CD8-positive, alpha-beta memory T cell (primary cell): Measurements from ENCODE around the gene SUV39H2. TPM values are rescaled to one million over a fixed set of nuclear protein-coding genes. Genes with fewer than 3 reads are reported as not detected.
"Not testable (repeated sequence)": the region's sequence is repeated elsewhere in the genome, so short reads cannot be mapped to it uniquely, and the experiment has no call there.

Source experiments
- CTCF ChIA-PET: fragments of 350-600 bp; sonication (Branson Sonifier 250); formaldehyde crosslinking; loops from one replicate; lab custom pipeline; 2021; ENCODE audit warnings: antibody characterized with exemption; lab: Charles Lee
- POLR2A ChIA-PET: fragments of 350-600 bp; sonication (Branson Sonifier 250); formaldehyde crosslinking; loops from one replicate; lab custom pipeline; 2021; ENCODE audit warnings: antibody characterized with exemption; lab: Charles Lee
- DNase-seq, 5 donors: peaks; one replicate each; pipeline versions ENCODE4 v3.0.0 to v3.0.0-alpha.2; 2020 to 2022; ENCODE audit warnings: mixed read lengths in 1 of 5
- H3K27ac ChIP-seq: one replicate; pipeline ENCODE4 v1.7.0; 2013; ENCODE audit warnings: low read depth, mild to moderate bottlenecking, low read length, moderate library complexity
- H3K27me3 ChIP-seq: 2 replicates; pipeline ENCODE4 v1.7.0; 2013; ENCODE audit warnings: low read length, mild to moderate bottlenecking; ENCODE audit not compliant: insufficient read depth, poor library complexity, severe bottlenecking
- H3K36me3 ChIP-seq: 2 replicates; pipeline ENCODE4 v1.7.0; 2013; ENCODE audit warnings: mild to moderate bottlenecking, low read length, moderate library complexity; ENCODE audit not compliant: insufficient read depth
- H3K4me1 ChIP-seq: 2 replicates; pipeline ENCODE4 v1.7.0; 2013; ENCODE audit warnings: mild to moderate bottlenecking, low read length, moderate library complexity; ENCODE audit not compliant: insufficient read depth
- H3K4me3 ChIP-seq: 2 replicates; pipeline ENCODE4 v1.7.0; 2013; ENCODE audit warnings: mild to moderate bottlenecking, low read length
- H3K9me3 ChIP-seq: 2 replicates; pipeline ENCODE4 v1.7.0; 2013; ENCODE audit warnings: mild to moderate bottlenecking, low read length
- H3K27ac Mint-ChIP-seq, 8 donors: one replicate each; pipeline ENCODE4 v1.8.0; 2020 to 2021; ENCODE audit warnings: mixed read lengths in 8 of 8, mild to moderate bottlenecking in 6 of 8, inconsistent platforms in 3 of 8, moderate library complexity in 3 of 8
- H3K27me3 Mint-ChIP-seq, 2 donors: one replicate each; pipeline ENCODE4 v1.8.0; 2020 to 2021; ENCODE audit warnings: mixed read lengths in 2 of 2, mild to moderate bottlenecking in 1 of 2, moderate library complexity in 1 of 2
- H3K36me3 Mint-ChIP-seq, 3 donors: one replicate each; pipeline ENCODE4 v1.8.0; 2020 to 2021; ENCODE audit warnings: mixed read lengths in 3 of 3, inconsistent platforms in 1 of 3, mild to moderate bottlenecking in 1 of 3
- H3K4me1 Mint-ChIP-seq, 3 donors: one replicate each; pipeline ENCODE4 v1.8.0; 2020 to 2021; ENCODE audit warnings: mixed read lengths in 3 of 3, inconsistent platforms in 1 of 3, mild to moderate bottlenecking in 1 of 3
- H3K4me3 Mint-ChIP-seq, 7 donors: one replicate each; pipeline ENCODE4 v1.8.0; 2020 to 2021; ENCODE audit warnings: mixed read lengths in 7 of 7, mild to moderate bottlenecking in 6 of 7, moderate library complexity in 4 of 7, inconsistent platforms in 2 of 7
- H3K9me3 Mint-ChIP-seq, 5 donors: one replicate each; pipeline ENCODE4 v1.8.0; 2020 to 2022; ENCODE audit warnings: mixed read lengths in 5 of 5, mild to moderate bottlenecking in 3 of 5, moderate library complexity in 2 of 5, inconsistent platforms in 1 of 5
- polyA plus RNA-seq: library from polyadenylated mRNA; unstranded; fragments of 300-500 nt; fragmentation: Illumina TruSeq; gene quantifications from one replicate; pipeline ENCODE4 v1.2.3, GENCODE V29; 2021
- total RNA-seq, 2 experiments: library from RNA; stranded (reverse); gene quantifications; one replicate each; pipeline ENCODE4 v1.2.3, GENCODE V29; 2021

The SUV39H2 gene
- total and polyA plus RNA-seq, 3 experiments from 2014 or later = 3.4 to 35.8 (median 30.8) TPM

- POLR2A ChIA-PET = no interaction called here
- Mint-ChIP-seq H3K4me1 (peaks cover 2 to 3% (median 3%) of the 10 kb centered on the region in 3 donors), H3K9me3 (no peaks in the 10 kb centered on the region), H3K4me3 (no peak overlapping the region), H3K27ac (peak overlapping the region in 1 of 8 donors; percentile 66), H3K36me3 (peaks cover 8 to 72% (median 24%) of the 10 kb centered on the region in 3 donors), H3K27me3 (no peaks in the 10 kb centered on the region)
- Histone ChIP-seq H3K36me3 (peaks cover 9% of the 10 kb centered on the region), H3K4me1 (no peaks in the 10 kb centered on the region), H3K27me3 (no peaks in the 10 kb centered on the region), H3K4me3 (no peak overlapping the region), H3K9me3 (no peaks in the 10 kb centered on the region), H3K27ac (no peak overlapping the region)
- CTCF ChIA-PET = no interaction called here
- no peak for DNase-seq
Measured at GRCh38 chr10:14858338-14858960, 20.2 kb upstream of the SUV39H2 start.

DNA sequence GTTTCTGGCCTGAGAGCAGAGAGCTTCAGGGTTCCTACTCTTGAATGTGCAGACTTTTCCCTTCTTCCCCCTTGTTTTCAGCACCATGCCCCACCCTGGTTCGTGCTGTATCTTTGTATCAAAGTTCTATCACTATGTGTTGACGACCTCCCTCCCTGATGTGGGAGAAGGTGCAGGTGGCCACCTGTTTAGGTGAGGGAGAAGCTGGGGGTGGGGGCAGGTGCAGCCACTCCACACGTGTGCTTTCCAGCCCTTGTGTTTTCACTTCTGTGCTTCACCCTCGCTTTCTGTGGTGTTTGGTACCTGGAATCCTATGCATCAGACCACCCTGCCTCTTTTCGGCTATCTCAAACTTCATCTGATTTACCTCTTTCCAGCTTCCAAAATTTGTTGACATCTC is 19.6 kb upstream of the SUV39H2 start:
- ChIA-PET POLR2A (no interaction called here), CTCF (interaction anchor here (1.1 kb wide), 1 partner anchor 21 kb away, joined by 3 read pairs; the partner anchor contains the start of genes HSPA14 and MSANTD7)
- no peaks in the 10 kb centered on the region for H3K4me1 ChIP-seq
- no peak for DNase-seq
- no peak overlapping the region for H3K4me3 ChIP-seq
- H3K27me3 ChIP-seq = no peaks in the 10 kb centered on the region
- Mint-ChIP-seq H3K9me3 (no peaks in the 10 kb centered on the region), H3K4me1 (peaks cover 2 to 3% (median 3%) of the 10 kb centered on the region in 3 donors), H3K36me3 (peaks cover 8 to 74% (median 23%) of the 10 kb centered on the region in 3 donors), H3K27ac (peak overlapping the region in 2 of 8 donors; percentile 17 to 44), H3K27me3 (no peaks in the 10 kb centered on the region), H3K4me3 (no peak overlapping the region)
- no peak overlapping the region for H3K27ac ChIP-seq
- H3K36me3 ChIP-seq = peaks cover 9% of the 10 kb centered on the region
- H3K9me3 ChIP-seq = no peaks in the 10 kb centered on the region

DNA sequence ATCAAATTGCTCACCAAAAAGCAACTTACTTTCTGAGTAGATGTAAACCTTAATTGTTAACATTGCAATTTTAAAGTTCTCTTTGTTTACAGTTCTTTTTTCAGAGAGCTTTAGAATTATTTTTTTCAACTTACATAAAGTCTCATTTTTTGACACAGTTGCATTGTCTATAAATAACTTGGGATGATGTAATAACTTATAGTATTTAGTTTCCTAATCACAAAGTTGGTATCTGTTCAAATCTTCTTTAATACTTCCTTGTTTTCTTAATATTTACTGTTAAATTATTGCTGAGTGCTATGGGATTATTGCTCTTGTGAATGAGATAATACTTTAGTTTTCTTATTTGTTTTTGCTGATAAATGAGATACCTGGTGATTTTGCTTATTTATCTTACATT is 18.9 kb upstream of the SUV39H2 start:
- no peaks in the 10 kb centered on the region for H3K27me3 Mint-ChIP-seq
- H3K27ac Mint-ChIP-seq = peak overlapping the region in 1 of 8 donors; percentile 22
- Histone ChIP-seq H3K36me3 (peaks cover 9% of the 10 kb centered on the region), H3K4me1 (no peaks in the 10 kb centered on the region), H3K4me3 (no peak overlapping the region), H3K27ac (no peak overlapping the region), H3K9me3 (no peaks in the 10 kb centered on the region), H3K27me3 (no peaks in the 10 kb centered on the region)
- no peak for DNase-seq
- POLR2A ChIA-PET = no interaction called here
- peaks cover 8 to 72% (median 23%) of the 10 kb centered on the region in 3 donors for H3K36me3 Mint-ChIP-seq
- no peaks in the 10 kb centered on the region for H3K9me3 Mint-ChIP-seq
- CTCF ChIA-PET = interaction anchor here (1.1 kb wide), 1 partner anchor 21 kb away, joined by 3 read pairs; the partner anchor contains the start of genes HSPA14 and MSANTD7
- H3K4me3 Mint-ChIP-seq = no peak overlapping the region
- H3K4me1 Mint-ChIP-seq = peaks cover 2 to 3% (median 3%) of the 10 kb centered on the region in 3 donors

GRCh38 chr10:14860791-14861190 is 17.9 kb upstream of the SUV39H2 start:
- no peaks in the 10 kb centered on the region for H3K9me3 ChIP-seq
- no peak overlapping the region for H3K27ac ChIP-seq
- CTCF ChIA-PET = no interaction called here
- no peak overlapping the region for H3K4me3 Mint-ChIP-seq
- peak overlapping the region in 3 of 8 donors; percentile 15 to 46 (median 35) for H3K27ac Mint-ChIP-seq
- H3K36me3 Mint-ChIP-seq = peaks cover 8 to 69% (median 21%) of the 10 kb centered on the region in 3 donors
- no peaks in the 10 kb centered on the region for H3K27me3 Mint-ChIP-seq
- H3K4me3 ChIP-seq = no peak overlapping the region
- H3K27me3 ChIP-seq = no peaks in the 10 kb centered on the region
- H3K36me3 ChIP-seq = peaks cover 5% of the 10 kb centered on the region
- no peak for DNase-seq
- peaks cover 2 to 3% (median 3%) of the 10 kb centered on the region in 3 donors for H3K4me1 Mint-ChIP-seq
- no peaks in the 10 kb centered on the region for H3K4me1 ChIP-seq
- POLR2A ChIA-PET = no interaction called here
- no peaks in the 10 kb centered on the region for H3K9me3 Mint-ChIP-seq

DNA sequence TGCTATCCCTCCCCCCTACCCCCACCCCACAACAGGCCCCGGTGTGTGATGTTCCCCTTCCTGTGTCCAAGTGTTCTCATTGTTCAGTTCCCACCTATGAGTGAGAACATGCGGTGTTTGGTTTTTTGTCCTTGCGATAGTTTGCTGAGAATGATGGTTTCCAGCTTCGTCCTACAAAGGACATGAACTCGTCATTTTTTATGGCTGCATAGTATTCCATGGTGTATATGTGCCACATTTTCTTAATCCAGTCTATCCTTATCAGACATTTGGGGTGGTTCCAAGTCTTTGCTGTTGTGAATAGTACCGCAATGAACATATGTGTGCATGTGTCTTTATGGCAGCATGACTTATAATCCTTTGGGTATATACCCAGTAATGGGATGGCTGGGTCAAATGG is 14.2 kb upstream of the SUV39H2 start:
- H3K9me3 ChIP-seq, DNase-seq, H3K4me3 ChIP-seq, H3K4me1 ChIP-seq, H3K4me3 Mint-ChIP-seq, H3K4me1 Mint-ChIP-seq, H3K27ac ChIP-seq, H3K27ac Mint-ChIP-seq, POLR2A ChIA-PET, H3K27me3 ChIP-seq, H3K27me3 Mint-ChIP-seq, H3K9me3 Mint-ChIP-seq, CTCF ChIA-PET: not testable (repeated sequence)
- peaks cover 11% of the 10 kb centered on the region for H3K36me3 ChIP-seq
- peaks cover 8 to 66% (median 26%) of the 10 kb centered on the region in 3 donors for H3K36me3 Mint-ChIP-seq

- H3K9me3 ChIP-seq, H3K27ac ChIP-seq, H3K4me3 Mint-ChIP-seq, DNase-seq, H3K27ac Mint-ChIP-seq, H3K4me1 ChIP-seq, H3K27me3 Mint-ChIP-seq, H3K4me3 ChIP-seq, H3K4me1 Mint-ChIP-seq, POLR2A ChIA-PET, CTCF ChIA-PET, H3K27me3 ChIP-seq, H3K9me3 Mint-ChIP-seq: not testable (repeated sequence)
- H3K36me3 Mint-ChIP-seq = peaks cover 8 to 68% (median 29%) of the 10 kb centered on the region in 3 donors
- H3K36me3 ChIP-seq = peaks cover 15% of the 10 kb centered on the region
Measured at GRCh38 chr10:14864871-14865270, 13.8 kb upstream of the SUV39H2 start.

- peaks cover 12% of the 10 kb centered on the region for H3K4me1 ChIP-seq
- no peaks in the 10 kb centered on the region for H3K9me3 Mint-ChIP-seq
- peaks cover 12% of the 10 kb centered on the region for H3K36me3 ChIP-seq
- H3K4me3 ChIP-seq = no peak overlapping the region
- H3K27ac Mint-ChIP-seq = peak overlapping the region in 2 of 8 donors; percentile 10 to 27
- no peak overlapping the region for H3K27ac ChIP-seq
- H3K4me1 Mint-ChIP-seq = peaks cover 16 to 24% (median 18%) of the 10 kb centered on the region in 3 donors
- H3K9me3 ChIP-seq = no peaks in the 10 kb centered on the region
- ChIA-PET CTCF (no interaction called here), POLR2A (no interaction called here)
- no peaks in the 10 kb centered on the region for H3K27me3 ChIP-seq
- DNase-seq = no peak
- H3K36me3 Mint-ChIP-seq = peaks cover 0 to 30% (median 4%) of the 10 kb centered on the region in 3 donors
- H3K4me3 Mint-ChIP-seq = no peak overlapping the region
- H3K27me3 Mint-ChIP-seq = no peaks in the 10 kb centered on the region
Measured at GRCh38 chr10:14873090-14873760, 5.4 kb upstream of the SUV39H2 start.

- H3K9me3 Mint-ChIP-seq = no peaks in the 10 kb centered on the region
- Histone ChIP-seq H3K4me1 (peaks cover 21% of the 10 kb centered on the region), H3K4me3 (no peak overlapping the region), H3K9me3 (no peaks in the 10 kb centered on the region), H3K36me3 (no peaks in the 10 kb centered on the region), H3K27me3 (no peaks in the 10 kb centered on the region), H3K27ac (no peak overlapping the region)
- H3K27me3 Mint-ChIP-seq = peaks cover 0 to 3% of the 10 kb centered on the region in 2 donors
- DNase-seq = no peak
- H3K4me1 Mint-ChIP-seq = peaks cover 29 to 39% (median 29%) of the 10 kb centered on the region in 3 donors
- ChIA-PET CTCF (no interaction called here), POLR2A (no interaction called here)
- peaks cover 0 to 15% (median 0%) of the 10 kb centered on the region in 3 donors for H3K36me3 Mint-ChIP-seq
- H3K4me3 Mint-ChIP-seq = peak overlapping the region in 3 of 7 donors; percentile 40 to 91 (median 45)
- H3K27ac Mint-ChIP-seq = peak overlapping the region in 1 of 8 donors; percentile 80
Measured at GRCh38 chr10:14875941-14876340, 2.7 kb upstream of the SUV39H2 start.
